ENCODE measurements around the gene LRRC49. TPM values are rescaled to one million over a fixed set of nuclear protein-coding genes. Genes with fewer than 3 reads are reported as not detected.
"Not testable (repeated sequence)": the region's sequence is repeated elsewhere in the genome, so short reads cannot be mapped to it uniquely, and the experiment has no call there.

Gene LRRC49
- total RNA-seq, 2 experiments from 2014 or later = not detected

GRCh38 chr15:71042356-71042922, 149.8 kb downstream of the LRRC49 start:
- Mint-ChIP-seq H3K36me3 (ENCODE audit: low read depth) (no peaks in the 10 kb centered on the region), H3K9me3 (no peaks in the 10 kb centered on the region), H3K4me3 (no peak overlapping the region), H3K27me3 (peaks cover 8% of the 10 kb centered on the region), H3K27ac (no peak overlapping the region), H3K4me1 (ENCODE audit: low read depth) (no peaks in the 10 kb centered on the region)
- ChIA-PET POLR2A (no interaction called here), CTCF (no interaction called here)
- intact Hi-C loops (cut with micrococcal nuclease) = no loop called here
- TF ChIP-seq CTCF (IDR thresholded peaks at IDR 0.05) = no peak
- ATAC-seq = no peak
- no peak for DNase-seq

DNA sequence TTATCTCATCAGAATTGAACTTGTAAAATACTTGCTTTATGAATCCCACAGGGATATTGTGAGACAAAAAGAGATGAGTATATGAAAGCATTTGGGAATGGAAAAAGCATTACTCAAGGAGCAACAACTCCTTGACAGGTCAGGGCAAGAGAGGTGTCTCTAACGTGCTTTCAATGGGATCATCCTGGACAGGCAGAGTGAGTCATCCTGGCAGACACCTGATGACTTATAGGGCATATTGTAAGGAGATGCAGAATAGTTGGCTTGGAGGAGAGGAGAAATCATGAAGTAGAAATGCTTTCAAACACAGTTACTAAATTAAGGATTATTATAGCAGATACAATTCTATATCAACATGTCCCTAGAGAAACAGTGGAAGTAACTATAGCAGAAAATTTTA, 150.7 kb downstream of the LRRC49 start:
- Mint-ChIP-seq H3K36me3 (ENCODE audit: low read depth) (no peaks in the 10 kb centered on the region), H3K4me3 (no peak overlapping the region), H3K27ac (no peak overlapping the region), H3K4me1 (ENCODE audit: low read depth) (no peaks in the 10 kb centered on the region), H3K27me3 (peaks cover 4% of the 10 kb centered on the region), H3K9me3 (no peaks in the 10 kb centered on the region)
- intact Hi-C loops (cut with micrococcal nuclease) = no loop called here
- ChIA-PET POLR2A (no interaction called here), CTCF (no interaction called here)
- no peak for DNase-seq
- ATAC-seq = no peak
- no peak for TF ChIP-seq CTCF (IDR thresholded peaks at IDR 0.05)

DNA sequence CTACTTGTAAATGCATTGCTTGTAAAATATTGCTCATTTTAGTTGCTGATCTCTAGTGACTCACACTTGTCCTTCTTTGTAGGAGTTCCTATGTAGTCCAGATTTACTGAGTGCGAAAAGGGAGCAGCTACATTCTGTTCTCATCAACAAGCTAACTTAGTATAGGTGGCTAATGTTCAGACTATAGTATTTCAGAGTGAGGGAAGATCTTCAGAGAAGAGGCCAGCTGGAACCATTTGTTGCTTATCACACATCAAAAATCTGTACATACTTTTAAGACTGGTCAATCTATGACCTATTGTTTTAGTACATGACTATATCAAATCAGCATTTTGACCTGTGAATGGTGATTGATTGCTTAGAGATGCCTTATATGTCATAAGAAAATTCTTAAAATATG, 151.4 kb downstream of the LRRC49 start:
- Mint-ChIP-seq H3K4me1 (ENCODE audit: low read depth) (no peaks in the 10 kb centered on the region), H3K9me3 (no peaks in the 10 kb centered on the region), H3K36me3 (ENCODE audit: low read depth) (no peaks in the 10 kb centered on the region), H3K27ac (no peak overlapping the region), H3K4me3 (no peak overlapping the region), H3K27me3 (peaks cover 2% of the 10 kb centered on the region)
- no peak for TF ChIP-seq CTCF (IDR thresholded peaks at IDR 0.05)
- CTCF ChIA-PET = no interaction called here
- intact Hi-C loops (cut with micrococcal nuclease) = no loop called here
- no peak for ATAC-seq
- DNase-seq = no peak
- POLR2A ChIA-PET = no interaction called here

GRCh38 chr15:71046146-71046545, 153.5 kb downstream of the LRRC49 start:
- DNase-seq; POLR2A ChIA-PET; CTCF ChIA-PET; H3K9me3 Mint-ChIP-seq; H3K27ac Mint-ChIP-seq; H3K4me1 Mint-ChIP-seq (ENCODE audit: low read depth); intact Hi-C loops (cut with micrococcal nuclease); H3K4me3 Mint-ChIP-seq; H3K27me3 Mint-ChIP-seq; ATAC-seq; H3K36me3 Mint-ChIP-seq (ENCODE audit: low read depth): not testable (repeated sequence)

DNA sequence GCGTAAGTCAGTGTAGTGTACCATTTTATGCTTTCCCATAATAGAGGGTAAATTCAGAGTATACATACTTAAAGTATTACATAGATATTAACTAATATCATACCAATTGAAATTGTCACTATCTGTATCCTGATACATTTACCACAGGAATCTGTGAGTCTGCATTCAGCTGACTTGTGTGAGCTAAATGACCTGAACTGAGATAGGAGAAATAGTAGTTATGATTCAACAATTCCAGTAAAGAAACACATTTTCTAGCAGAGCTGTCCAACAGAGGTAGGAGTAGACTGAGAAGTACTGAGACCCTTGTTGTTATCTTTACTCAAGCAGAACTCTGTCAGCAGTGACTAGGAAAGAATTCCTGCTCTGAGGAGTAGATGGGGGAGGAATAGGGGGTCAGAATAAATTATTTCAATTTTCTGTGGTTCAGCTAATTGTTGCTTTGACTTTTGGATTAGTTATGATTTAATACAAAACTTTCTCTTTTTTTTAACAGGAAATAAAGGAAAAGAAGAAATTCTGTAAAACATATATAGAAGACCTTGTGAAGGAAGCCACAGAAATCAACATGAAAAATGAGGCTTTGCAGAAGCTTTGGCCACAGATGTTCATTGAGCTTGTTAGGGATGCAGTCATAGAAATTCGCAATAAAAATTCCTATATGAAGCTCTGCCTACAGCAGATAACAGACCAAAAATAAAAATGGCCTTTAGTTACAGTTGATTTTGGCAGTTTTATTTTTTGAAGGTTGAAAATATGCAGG, 156.5 kb downstream of the LRRC49 start:
- Mint-ChIP-seq H3K4me3 (no peak overlapping the region), H3K36me3 (ENCODE audit: low read depth) (no peaks in the 10 kb centered on the region), H3K9me3 (no peaks in the 10 kb centered on the region), H3K4me1 (ENCODE audit: low read depth) (no peaks in the 10 kb centered on the region), H3K27me3 (peaks cover 13% of the 10 kb centered on the region), H3K27ac (no peak overlapping the region)
- ATAC-seq (no peak), DNase-seq (no peak)
- POLR2A ChIA-PET = no interaction called here
- intact Hi-C loops (cut with micrococcal nuclease) = no loop called here
- CTCF ChIA-PET = no interaction called here
- TF ChIP-seq CTCF (IDR thresholded peaks at IDR 0.05) = no peak

All from activated CD8-positive, alpha-beta T cell treated with anti-CD3 and anti-CD28 coated beads for 36 hours (primary cell).